ENCODE measurements around the gene UBAC1.

The UBAC1 gene

DNA sequence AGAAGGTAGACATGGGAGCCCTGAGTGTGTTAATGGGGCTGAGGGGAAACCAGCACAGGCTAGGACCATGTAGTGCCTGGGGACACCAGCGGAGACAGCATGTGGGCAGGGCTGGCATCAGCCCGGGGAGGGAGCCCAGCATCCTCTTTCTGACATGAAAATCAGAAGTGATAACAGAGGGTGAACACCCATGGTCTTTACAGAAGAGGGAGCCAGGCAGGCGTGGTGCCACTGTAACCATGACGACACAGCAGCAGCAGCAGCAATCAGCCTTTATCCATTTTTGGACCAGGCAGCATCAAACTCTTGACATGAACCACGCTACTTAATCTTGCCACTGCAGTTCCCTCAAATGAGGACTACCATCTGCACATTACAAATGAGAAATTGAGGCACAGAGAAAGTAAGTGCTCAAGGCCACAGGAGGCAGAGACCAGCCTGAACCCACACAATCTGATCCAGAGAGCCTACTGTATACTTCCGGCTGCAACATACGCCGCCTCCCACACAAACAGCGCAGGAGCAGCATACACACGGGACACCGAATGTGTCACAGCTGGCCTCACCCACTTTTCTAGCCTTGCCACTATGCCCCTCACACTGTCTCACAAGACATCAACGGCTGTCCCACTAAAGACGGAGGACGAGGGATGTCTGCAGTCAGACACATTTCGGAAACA lies 77.6 kb downstream of the UBAC1 start:
- Histone ChIP-seq H3K4me2 (ENCODE audit: low read length) (no peak overlapping the region), H3F3A (ENCODE audit: control insufficient read depth, insufficient read depth) (no peaks in the 10 kb centered on the region), H3K4me1 (ENCODE audit: control insufficient read depth, low read length) (peaks cover 15% of the 10 kb centered on the region), H3K27me3 (ENCODE audit: control insufficient read depth, low read length) (no peaks in the 10 kb centered on the region), H3K9me3 (ENCODE audit: control insufficient read depth, insufficient read depth, low read length) (no peaks in the 10 kb centered on the region), H4K20me1 (ENCODE audit: control insufficient read depth, insufficient read depth, low read depth, low read length) (peaks cover 40% of the 10 kb centered on the region), H3K9me2 (replicated peaks; ENCODE audit: control insufficient read depth, low read length) (no peaks in the 10 kb centered on the region), H3K79me2 (ENCODE audit: control insufficient read depth, low read length) (peaks cover 90% of the 10 kb centered on the region), H3K4me3 (ENCODE audit: low read length) (no peak overlapping the region), H3K36me3 (ENCODE audit: control insufficient read depth, low read length) (no peaks in the 10 kb centered on the region), H3K27ac (ENCODE audit: low read depth, low read length) (no peak overlapping the region)
- TF ChIP-seq EZH2phosphoT487 (IDR thresholded peaks at IDR 0.05; ENCODE audit: borderline replicate concordance, low read length), result no peak
- TF ChIP-seq, protein P1, sequence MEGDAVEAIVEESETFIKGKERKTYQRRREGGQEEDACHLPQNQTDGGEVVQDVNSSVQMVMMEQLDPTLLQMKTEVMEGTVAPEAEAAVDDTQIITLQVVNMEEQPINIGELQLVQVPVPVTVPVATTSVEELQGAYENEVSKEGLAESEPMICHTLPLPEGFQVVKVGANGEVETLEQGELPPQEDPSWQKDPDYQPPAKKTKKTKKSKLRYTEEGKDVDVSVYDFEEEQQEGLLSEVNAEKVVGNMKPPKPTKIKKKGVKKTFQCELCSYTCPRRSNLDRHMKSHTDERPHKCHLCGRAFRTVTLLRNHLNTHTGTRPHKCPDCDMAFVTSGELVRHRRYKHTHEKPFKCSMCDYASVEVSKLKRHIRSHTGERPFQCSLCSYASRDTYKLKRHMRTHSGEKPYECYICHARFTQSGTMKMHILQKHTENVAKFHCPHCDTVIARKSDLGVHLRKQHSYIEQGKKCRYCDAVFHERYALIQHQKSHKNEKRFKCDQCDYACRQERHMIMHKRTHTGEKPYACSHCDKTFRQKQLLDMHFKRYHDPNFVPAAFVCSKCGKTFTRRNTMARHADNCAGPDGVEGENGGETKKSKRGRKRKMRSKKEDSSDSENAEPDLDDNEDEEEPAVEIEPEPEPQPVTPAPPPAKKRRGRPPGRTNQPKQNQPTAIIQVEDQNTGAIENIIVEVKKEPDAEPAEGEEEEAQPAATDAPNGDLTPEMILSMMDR (IDR thresholded peaks at IDR 0.05; ENCODE audit: low read depth, low read length, poor library complexity, severe bottlenecking), result no peak
